ENCODE measurements around the gene NFE2L1.
A peak's percentile ranks its signal among the peaks of the same experiment; 100 is the strongest.
"Not testable (repeated sequence)": the region's sequence is repeated elsewhere in the genome, so short reads cannot be mapped to it uniquely, and the experiment has no call there.

Gene NFE2L1

GRCh38 chr17:48024149-48025039 lies 23.8 kb upstream of the NFE2L1 start:
- DNase-seq = peak; percentile 18

- DNase-seq = peak; percentile 96
Observed at GRCh38 chr17:48025040-48025903, 22.9 kb upstream of the NFE2L1 start.

DNA sequence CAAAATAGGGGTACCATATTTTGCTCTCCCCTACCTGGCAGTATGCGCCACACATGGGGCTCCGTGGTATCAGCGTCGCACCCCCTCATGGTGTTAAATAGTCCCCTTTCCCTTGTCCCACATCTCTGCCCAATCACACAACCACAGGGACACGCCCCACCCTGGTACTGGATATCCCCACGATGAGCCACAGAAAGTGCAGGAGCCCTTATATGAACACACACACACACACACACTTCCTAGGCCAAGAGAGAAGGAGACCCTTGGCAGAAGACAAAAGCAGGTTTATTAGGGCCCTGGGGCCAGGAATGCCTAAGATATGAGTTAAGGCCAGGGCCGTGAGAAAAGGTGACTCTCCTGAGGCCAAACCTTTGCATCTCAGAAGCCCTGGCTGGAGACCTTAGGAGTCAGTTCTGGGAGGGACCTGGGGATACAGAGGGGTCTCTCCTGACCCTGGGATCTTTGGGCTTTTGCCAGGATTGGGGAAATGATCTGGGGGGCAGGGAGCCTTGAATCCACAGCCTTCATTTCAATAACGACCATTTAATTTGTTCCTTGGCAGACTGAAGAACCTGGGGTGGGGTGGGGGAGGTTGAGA lies 22.2 kb upstream of the NFE2L1 start:
- DNase-seq = no peak

DNA sequence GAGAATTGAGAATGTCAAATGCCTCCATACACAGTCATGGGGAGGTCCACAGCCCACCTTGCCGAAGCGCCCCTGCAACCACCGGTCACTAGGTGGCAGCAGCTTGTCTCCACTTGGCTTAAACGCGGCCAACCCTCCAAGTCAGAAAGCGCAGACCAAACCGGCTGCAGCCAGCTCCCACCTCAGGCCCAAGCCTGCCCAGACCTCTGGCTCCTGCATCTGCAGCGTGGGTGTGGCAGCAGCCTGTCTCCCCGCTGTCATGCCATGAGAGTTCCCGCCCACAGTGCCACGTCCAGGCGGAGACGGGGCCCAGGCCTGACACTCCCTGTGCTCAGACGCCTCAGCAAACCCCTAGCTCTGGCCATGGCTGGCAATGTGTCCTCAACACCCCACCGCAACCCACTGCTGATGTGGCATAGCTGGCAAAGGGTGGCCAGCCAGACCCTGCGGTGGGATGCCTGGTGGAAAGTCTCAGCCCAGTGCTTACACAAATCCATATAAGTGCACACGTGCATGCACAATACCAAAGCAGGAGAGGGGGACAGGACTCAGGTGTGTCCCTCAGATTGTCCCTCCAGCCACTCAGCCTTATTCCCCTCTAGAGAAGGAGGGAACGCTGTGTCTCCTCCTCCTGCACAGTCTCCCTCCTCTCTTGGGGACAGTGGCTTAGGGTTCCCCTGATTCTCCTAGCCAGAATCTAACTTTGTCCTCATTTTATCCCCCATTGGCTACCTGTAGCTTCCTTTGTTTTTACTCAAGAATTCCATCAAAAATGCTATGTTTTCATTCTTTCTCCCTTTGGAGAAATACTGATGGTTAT lies 21.4 kb upstream of the NFE2L1 start:
- DNase-seq = peak; percentile 71

DNA sequence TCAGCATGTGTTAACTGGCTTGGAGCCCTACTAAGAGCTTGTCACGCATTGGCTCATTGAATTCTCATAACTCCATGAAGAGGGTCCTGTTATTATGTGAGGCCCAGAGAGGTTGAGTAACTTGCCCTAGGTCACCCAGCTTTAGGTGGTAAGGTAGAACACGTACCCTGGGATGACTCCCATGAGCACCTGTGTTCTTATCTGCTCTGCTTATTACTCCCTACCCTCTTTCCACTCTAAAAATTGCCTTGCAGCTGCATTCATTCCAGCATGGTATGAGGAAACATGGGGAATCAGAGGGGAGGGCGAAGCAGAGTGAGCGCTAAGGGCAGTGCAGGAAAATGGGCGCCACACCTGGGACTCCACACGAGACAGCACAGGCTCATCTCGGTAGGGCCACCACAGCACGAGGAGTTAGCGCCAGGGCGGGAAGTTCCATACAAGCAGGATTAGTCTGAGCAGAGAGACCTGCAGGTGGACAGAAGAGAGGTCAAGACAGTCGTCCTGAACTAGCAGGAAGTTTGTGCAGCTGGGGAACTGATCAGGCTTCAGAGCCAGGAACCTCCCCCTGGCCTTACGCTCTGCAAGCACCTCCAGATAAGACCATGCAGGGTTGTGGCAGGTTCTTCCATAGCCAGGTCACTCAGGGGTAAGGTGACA lies 20.7 kb upstream of the NFE2L1 start:
- DNase-seq = no peak

DNA sequence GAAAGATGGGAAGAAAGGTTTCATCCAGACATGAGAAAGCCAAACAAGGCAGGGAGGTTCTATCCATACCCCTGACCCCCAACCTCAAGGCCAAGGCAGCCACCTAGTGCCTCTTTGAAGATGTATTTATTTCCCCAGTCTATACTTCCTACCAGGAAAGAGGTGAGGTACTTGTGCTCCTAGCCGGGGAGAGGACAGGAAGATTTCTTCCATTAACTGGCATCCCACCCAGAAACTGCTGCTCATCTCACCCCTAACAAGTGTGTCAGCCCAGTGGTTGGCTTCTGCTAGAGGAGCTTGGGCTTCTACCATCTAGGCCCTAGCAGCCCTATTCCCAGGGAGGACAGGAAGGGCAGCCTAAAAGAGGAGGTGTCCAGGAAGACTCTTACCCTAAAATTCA lies 19.4 kb upstream of the NFE2L1 start:
- no peak for DNase-seq

GRCh38 chr17:48030531-48030930 lies 17.6 kb upstream of the NFE2L1 start:
- no peak for DNase-seq

GRCh38 chr17:48031966-48032365 lies 16.2 kb upstream of the NFE2L1 start:
- no peak for DNase-seq

DNA sequence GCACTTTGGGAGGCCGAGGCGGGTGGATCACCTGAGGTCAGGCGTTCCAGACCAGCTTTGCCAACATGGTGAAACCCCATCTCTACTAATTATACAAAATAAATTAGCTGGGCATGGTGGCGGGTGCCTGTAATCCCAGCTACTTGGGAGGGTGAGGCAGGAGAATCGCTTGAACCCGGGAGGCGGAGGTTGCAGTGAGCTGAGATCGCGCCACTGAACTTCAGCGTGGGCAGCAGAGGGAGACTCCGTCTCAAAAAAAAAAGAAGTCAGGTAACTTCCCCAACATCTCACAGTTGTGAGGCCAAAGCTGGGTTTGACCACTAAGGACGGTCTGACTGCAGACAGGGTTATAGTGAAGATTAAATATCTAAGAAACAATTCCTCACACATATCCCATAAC lies 13.4 kb upstream of the NFE2L1 start:
- not testable (repeated sequence) for DNase-seq

DNA sequence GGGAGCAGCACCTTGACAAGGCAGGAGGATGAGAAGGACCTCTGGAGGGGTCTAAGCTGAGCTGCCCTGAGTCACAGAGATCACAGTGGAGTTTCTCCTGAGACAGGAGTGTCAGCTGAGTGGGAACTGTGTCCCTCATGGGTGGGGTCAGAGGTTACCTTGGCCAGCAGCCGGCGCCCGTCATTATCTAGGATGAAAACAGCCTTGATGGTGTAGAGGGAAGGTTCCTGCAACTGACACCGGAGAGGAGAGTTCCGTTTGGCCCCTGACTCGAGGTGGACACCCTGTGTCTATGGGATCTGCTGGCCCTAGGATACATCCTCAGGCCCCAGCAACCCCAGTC lies 11.5 kb upstream of the NFE2L1 start:
- no peak for DNase-seq

- peak; percentile 62 for DNase-seq
Observed at GRCh38 chr17:48037036-48037837, 10.9 kb upstream of the NFE2L1 start, which contains the start of gene COPZ2. COPZ2 (minus strand) TSS chr17:48037797; CDS start chr17:48037777, 20 bp downstream.

DNA sequence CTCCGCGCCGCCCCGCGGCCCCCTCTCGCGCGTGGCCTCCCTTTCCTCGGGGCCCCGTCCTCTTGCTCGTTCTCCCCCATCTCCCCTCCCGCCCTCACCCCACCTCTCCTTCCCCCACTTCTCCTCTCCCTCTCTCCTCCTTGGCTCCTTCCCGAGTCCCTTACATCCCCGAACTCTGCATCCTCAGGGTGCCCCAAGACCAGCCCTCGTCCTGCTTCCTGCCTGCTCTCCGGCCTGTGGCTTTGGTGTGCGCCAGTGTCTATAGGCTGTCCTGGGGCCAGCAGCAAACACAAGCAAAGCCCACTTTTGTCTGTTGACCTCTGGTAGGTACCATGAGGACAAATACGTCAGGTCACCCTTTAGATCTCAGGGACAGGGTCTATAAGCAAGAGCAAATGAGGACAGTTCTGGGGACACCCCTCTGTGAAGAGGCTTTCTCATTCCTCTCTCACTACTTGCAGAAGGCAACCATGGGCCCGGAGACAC lies 10.3 kb upstream of the NFE2L1 start:
- DNase-seq = no peak

- no peak for DNase-seq
Observed at GRCh38 chr17:48038687-48039086, 9.5 kb upstream of the NFE2L1 start.

- no peak for DNase-seq
Observed at GRCh38 chr17:48043176-48043575, 5.0 kb upstream of the NFE2L1 start.

- DNase-seq = no peak
Observed at GRCh38 chr17:48044851-48045250, 3.3 kb upstream of the NFE2L1 start.

DNA sequence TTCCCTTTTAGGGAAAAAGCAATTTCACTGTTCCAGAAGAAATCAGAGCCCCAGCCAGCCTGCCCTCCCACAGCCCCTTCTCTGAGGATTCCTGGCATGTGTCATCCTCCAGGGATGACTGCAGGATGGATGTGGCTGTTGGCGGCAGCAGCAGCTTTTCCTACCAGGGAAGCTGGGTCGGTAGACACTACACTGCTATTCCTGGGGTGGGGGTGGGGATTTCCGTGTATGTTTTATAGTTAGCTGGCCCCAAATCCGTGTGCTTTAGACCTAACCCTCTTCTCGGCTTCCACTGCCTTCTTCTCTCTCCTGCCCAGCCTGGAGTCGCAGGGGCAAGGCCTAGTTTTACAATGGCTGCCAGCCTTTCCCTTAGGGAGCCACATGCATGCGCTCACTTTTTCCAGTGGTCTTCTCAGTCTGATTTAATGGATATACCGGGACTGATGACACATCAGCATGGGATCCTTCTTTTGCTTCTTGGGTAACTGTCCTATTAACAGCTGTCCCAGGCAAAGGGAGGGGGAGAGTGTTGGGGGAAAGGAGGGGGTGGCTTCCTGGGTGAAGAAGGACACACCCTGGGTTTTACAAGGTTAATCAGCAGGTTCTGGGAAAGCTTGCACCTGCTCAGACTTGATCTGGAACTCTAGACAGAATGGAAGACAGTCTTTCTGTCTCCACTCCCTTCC lies 2.7 kb upstream of the NFE2L1 start:
- DNase-seq = no peak

DNA sequence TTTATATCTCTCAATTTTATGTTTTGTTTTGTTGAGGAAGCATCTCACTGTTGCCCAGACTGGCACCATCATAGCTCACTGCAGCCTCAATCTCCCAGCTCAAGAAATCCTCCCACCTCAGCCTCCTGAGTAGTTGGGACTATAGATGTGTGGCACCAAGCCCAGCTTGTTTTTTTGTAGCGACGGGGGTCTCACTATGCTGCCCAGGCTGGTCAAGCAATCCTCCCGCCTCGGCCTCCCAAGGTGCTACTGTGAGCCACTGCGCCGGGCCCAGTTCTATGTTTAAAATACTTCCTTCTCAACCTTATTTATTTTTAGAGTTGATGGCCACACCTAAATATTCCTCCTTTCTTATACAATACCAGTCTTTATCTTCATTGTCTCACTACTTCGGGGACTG lies 1.9 kb upstream of the NFE2L1 start:
- DNase-seq = no peak

DNA sequence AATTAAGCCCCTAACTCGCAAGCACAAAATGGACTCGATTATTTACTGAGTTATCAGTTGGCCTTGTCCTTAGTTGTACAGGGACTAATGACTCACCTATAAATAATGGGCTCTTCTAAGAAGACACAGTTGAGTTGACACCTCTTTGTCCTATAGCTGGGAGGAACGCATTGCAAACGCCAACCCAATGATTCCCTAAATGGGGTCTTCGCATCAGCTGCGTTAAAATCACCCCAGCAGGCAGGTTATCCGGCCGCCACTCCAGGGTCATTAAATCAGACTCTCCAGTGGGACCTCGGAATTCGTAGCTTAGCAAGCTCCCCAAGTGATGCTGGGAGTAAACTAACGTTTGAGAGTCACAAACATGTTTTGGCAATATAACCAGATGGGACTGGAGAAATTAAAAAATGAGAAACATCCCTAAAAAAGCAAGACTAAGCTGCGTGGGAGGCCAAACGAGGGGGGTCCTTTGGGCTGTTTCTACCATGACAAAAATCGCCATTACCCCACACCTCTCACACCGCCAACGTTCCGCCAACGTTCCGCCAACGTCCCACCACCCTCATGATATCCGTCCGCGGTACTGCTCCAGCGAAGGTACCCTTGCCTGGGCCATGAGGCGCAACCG lies 932 bp upstream of the NFE2L1 start:
- DNase-seq = no peak

- no peak for DNase-seq
Observed at GRCh38 chr17:48048384-48049126, 396 bp downstream of the NFE2L1 start.

Measured in CD4-positive, alpha-beta T cell treated with Interferon gamma for 1 hour (primary cell).